Common myeloid progenitor, CD34-positive (primary cell): Measurements from ENCODE around the gene PRKACB.

ENCODE experiments used
- CTCF ChIA-PET: fragments of 350-600 bp; sonication (Branson Sonifier 250); formaldehyde crosslinking; loops from one replicate; lab custom pipeline; 2021; ENCODE audit warnings: antibody characterized with exemption; lab: Charles Lee
- POLR2A ChIA-PET: fragments of 350-600 bp; sonication (Branson Sonifier 250); formaldehyde crosslinking; loops from one replicate; lab custom pipeline; 2021; ENCODE audit warnings: antibody characterized with exemption; lab: Charles Lee
- DNase-seq, 3 donors: peaks; one replicate each; pipeline versions ENCODE4 v3.0.0 to v3.0.0-alpha.2; 2013
- H3K27ac ChIP-seq, 2 experiments: 1 replicate in 1 of 2; 2 replicates in 1 of 2; pipeline ENCODE4 v1.7.0; 2013; ENCODE audit warnings: inconsistent platforms in 2 of 2, low read length in 2 of 2, mild to moderate bottlenecking in 2 of 2, low read depth in 1 of 2, moderate library complexity in 1 of 2; ENCODE audit not compliant: severe bottlenecking in 2 of 2, insufficient read depth in 1 of 2, poor library complexity in 1 of 2
- H3K27me3 ChIP-seq, 5 experiments: replicated peaks in 2 of 5; 1 replicate in 3 of 5; 2 replicates in 2 of 5; pipeline versions ENCODE4 v1.6.1 to v1.7.0; 2013; ENCODE audit warnings: low read length in 4 of 5, mild to moderate bottlenecking in 2 of 5, moderate library complexity in 2 of 5, inconsistent platforms in 1 of 5; ENCODE audit not compliant: insufficient read depth in 5 of 5, control insufficient read depth in 4 of 5
- H3K36me3 ChIP-seq, 4 experiments: 1 replicate in 2 of 4; 2 replicates in 2 of 4; pipeline versions ENCODE4 v1.6.1 to v1.7.0; 2013; ENCODE audit warnings: low read length in 3 of 4, control low read depth in 1 of 4, mild to moderate bottlenecking in 1 of 4; ENCODE audit not compliant: control insufficient read depth in 4 of 4, insufficient read depth in 4 of 4
- H3K4me1 ChIP-seq, 4 experiments: 1 replicate in 3 of 4; 2 replicates in 1 of 4; pipeline versions ENCODE4 v1.6.1 to v1.7.1; 2013; ENCODE audit warnings: low read length in 3 of 4, mild to moderate bottlenecking in 3 of 4, control low read depth in 1 of 4, inconsistent platforms in 1 of 4, moderate library complexity in 1 of 4; ENCODE audit not compliant: control insufficient read depth in 4 of 4, insufficient read depth in 4 of 4; ENCODE audit errors: control extremely low read depth in 1 of 4
- H3K4me3 ChIP-seq, 7 experiments: 1 replicate in 4 of 7; 2 replicates in 3 of 7; pipeline versions ENCODE4 v1.5.1 to v1.7.0; 2013; ENCODE audit warnings: mild to moderate bottlenecking in 7 of 7, low read length in 6 of 7, moderate library complexity in 6 of 7, inconsistent platforms in 2 of 7, low read depth in 2 of 7, control low read depth in 1 of 7; ENCODE audit not compliant: insufficient read depth in 4 of 7, control insufficient read depth in 1 of 7; ENCODE audit errors: extremely low read depth in 1 of 7
- H3K9me3 ChIP-seq, 5 experiments: 1 replicate in 4 of 5; 2 replicates in 1 of 5; pipeline versions ENCODE4 v1.6.1 to v1.7.1; 2013; ENCODE audit warnings: low read length in 4 of 5, mild to moderate bottlenecking in 2 of 5, inconsistent platforms in 1 of 5, low read depth in 1 of 5, moderate library complexity in 1 of 5; ENCODE audit not compliant: control insufficient read depth in 4 of 5, insufficient read depth in 2 of 5; ENCODE audit errors: control extremely low read depth in 1 of 5
- WGBS: methylation state at CpG from one replicate; pipeline ENCODE4 v1.1.5; 2013; ENCODE audit not compliant: insufficient coverage; 5-methylcytosine and 5-hydroxymethylcytosine counted together

The PRKACB gene

GRCh38 chr1:84259376-84259775 is 115.3 kb downstream of the PRKACB start:
- Histone ChIP-seq H3K27me3 (no peaks in the 10 kb centered on the region), H3K4me1 (no peaks in the 10 kb centered on the region), H3K36me3 (no peaks in the 10 kb centered on the region), H3K27ac (no peak overlapping the region), H3K9me3 (no peaks in the 10 kb centered on the region), H3K4me3 (no peak overlapping the region)
- DNase-seq, result no peak
- ChIA-PET POLR2A (no interaction called here), CTCF (interaction anchor here (1.0 kb wide), 1 partner anchor 115 kb away, joined by 3 read pairs; the partner anchor contains the start of gene PRKACB)
- 100% methylated on average over 2 of the region's 2 CpGs for WGBS

GRCh38 chr1:84259989-84260388 is 115.9 kb downstream of the PRKACB start:
- Histone ChIP-seq H3K27me3 (no peaks in the 10 kb centered on the region), H3K27ac (no peak overlapping the region), H3K9me3 (no peaks in the 10 kb centered on the region), H3K4me1 (no peaks in the 10 kb centered on the region), H3K4me3 (no peak overlapping the region), H3K36me3 (no peaks in the 10 kb centered on the region)
- ChIA-PET CTCF (interaction anchor here (0.6 to 1.0 kb wide), 2 partner anchors 116 to 1424 kb away, joined by 3 read pairs; partner anchors contain the start of gene PRKACB), POLR2A (no interaction called here)
- no CpG with 5 or more reads among the region's 2 CpGs for WGBS
- DNase-seq, result no peak

DNA sequence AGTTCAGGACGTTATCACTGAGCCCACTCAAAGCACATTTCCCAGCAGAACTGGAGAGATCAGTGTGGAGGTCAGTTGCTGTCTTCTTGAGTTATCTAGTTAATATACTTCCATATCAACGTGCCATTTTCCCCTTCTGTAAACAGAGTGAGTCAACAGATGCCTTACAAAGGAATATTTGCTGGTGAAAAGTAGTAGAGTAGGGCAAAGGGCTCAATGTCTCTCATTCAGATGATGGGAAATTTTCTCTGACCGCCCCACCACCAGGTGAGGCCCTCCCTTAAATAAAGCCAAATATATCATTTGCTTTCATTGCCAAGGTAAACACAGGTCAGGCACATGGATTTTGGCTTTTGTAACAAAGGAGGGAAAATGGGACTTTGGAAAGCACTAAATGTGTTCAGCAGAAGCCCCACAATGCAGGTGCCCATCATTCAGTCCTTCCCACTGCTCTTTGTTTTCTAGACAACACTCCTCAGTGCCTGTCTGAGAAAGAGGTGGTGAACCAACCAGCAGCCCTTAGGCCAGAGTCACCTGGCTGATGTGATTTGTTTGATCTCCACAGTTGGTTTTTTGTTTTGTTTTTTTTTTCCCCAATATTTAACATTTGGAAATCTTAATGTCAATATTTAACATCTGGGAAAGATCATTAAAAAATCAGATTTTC is 116.9 kb downstream of the PRKACB start:
- no peaks in the 10 kb centered on the region for H3K9me3 ChIP-seq
- ChIA-PET CTCF (no interaction called here), POLR2A (no interaction called here)
- 100% methylated on average over 1 of the region's 3 CpGs for WGBS
- H3K27me3 ChIP-seq, result no peaks in the 10 kb centered on the region
- H3K4me3 ChIP-seq, result no peak overlapping the region
- no peaks in the 10 kb centered on the region for H3K36me3 ChIP-seq
- no peaks in the 10 kb centered on the region for H3K4me1 ChIP-seq
- no peak overlapping the region for H3K27ac ChIP-seq
- no peak for DNase-seq

GRCh38 chr1:84264961-84265360 is 120.9 kb downstream of the PRKACB start:
- Histone ChIP-seq H3K36me3 (no peaks in the 10 kb centered on the region), H3K27ac (no peak overlapping the region), H3K27me3 (no peaks in the 10 kb centered on the region), H3K9me3 (no peaks in the 10 kb centered on the region), H3K4me1 (no peaks in the 10 kb centered on the region), H3K4me3 (no peak overlapping the region)
- no peak for DNase-seq
- ChIA-PET POLR2A (no interaction called here), CTCF (interaction anchor here (0.9 to 3.8 kb wide), 3 partner anchors 10 to 24 kb away, joined by 3 to 12 read pairs (median 5); no protein-coding TSS in a partner anchor)
- 100% methylated on average over 2 of the region's 2 CpGs for WGBS

- H3K27ac ChIP-seq, result no peak overlapping the region
- POLR2A ChIA-PET, result no interaction called here
- CTCF ChIA-PET, result interaction anchor here (0.5 to 3.8 kb wide), 3 partner anchors 11 to 23 kb away, joined by 4 to 12 read pairs (median 5); no protein-coding TSS in a partner anchor
- H3K4me3 ChIP-seq, result no peak overlapping the region
- peaks cover 0 to under 1% (median 0%) of the 10 kb centered on the region in 4 experiments for H3K4me1 ChIP-seq
- H3K36me3 ChIP-seq, result no peaks in the 10 kb centered on the region
- no CpG with 5 or more reads among the region's 3 CpGs for WGBS
- no peak for DNase-seq
- H3K9me3 ChIP-seq, result no peaks in the 10 kb centered on the region
- no peaks in the 10 kb centered on the region for H3K27me3 ChIP-seq
These were observed 121.8 kb downstream of the PRKACB start for GRCh38 chr1:84265867-84266266.

- ChIA-PET POLR2A (no interaction called here), CTCF (interaction anchor here (3.8 kb wide), 1 partner anchor 11 kb away, joined by 12 read pairs; no protein-coding TSS in a partner anchor)
- H3K27ac ChIP-seq, result no peak overlapping the region
- DNase-seq, result no peak
- no peak overlapping the region for H3K4me3 ChIP-seq
- no peaks in the 10 kb centered on the region for H3K27me3 ChIP-seq
- H3K9me3 ChIP-seq, result no peaks in the 10 kb centered on the region
- 0% methylated on average over 1 of the region's 1 CpG for WGBS
- H3K36me3 ChIP-seq, result no peaks in the 10 kb centered on the region
- peaks cover 0 to 9% (median 3%) of the 10 kb centered on the region in 4 experiments for H3K4me1 ChIP-seq
These were observed 122.7 kb downstream of the PRKACB start for GRCh38 chr1:84266748-84267147.

- H3K27ac ChIP-seq, result no peak overlapping the region
- no peak for DNase-seq
- ChIA-PET CTCF (interaction anchor here (0.6 to 3.8 kb wide), 2 partner anchors 11 to 12 kb away, joined by 3 to 12 read pairs; no protein-coding TSS in a partner anchor), POLR2A (no interaction called here)
- no peak overlapping the region for H3K4me3 ChIP-seq
- no peaks in the 10 kb centered on the region for H3K36me3 ChIP-seq
- H3K4me1 ChIP-seq, result peaks cover 0 to 11% (median 3%) of the 10 kb centered on the region in 4 experiments
- no peaks in the 10 kb centered on the region for H3K9me3 ChIP-seq
- H3K27me3 ChIP-seq, result no peaks in the 10 kb centered on the region
These were observed 123.4 kb downstream of the PRKACB start for GRCh38 chr1:84267476-84267875.
